K562 (cell line): ENCODE measurements around the gene IRF2BP1.

Experiments
- PHF20 ChIP-seq: fragments of 450-650 bp; IDR thresholded peaks from 2 replicates; pipeline ENCODE4 v1.6.1; 2018; ENCODE audit not compliant: partially characterized antibody
- POLR2AphosphoS5 ChIP-seq: IDR thresholded peaks from 2 replicates; pipeline ENCODE4 v1.6.1; 2011; ENCODE audit warnings: mild to moderate bottlenecking, low read depth, low read length, moderate library complexity; ENCODE audit not compliant: control insufficient read depth, insufficient read depth

GRCh38 chr19:45908956-45909355 is 23.0 kb upstream of the IRF2BP1 start:
- no peak for TF ChIP-seq PHF20
- no peak for TF ChIP-seq POLR2AphosphoS5
